B cell (primary cell): ENCODE results near the gene OSTF1. TPM values are rescaled to one million over a fixed set of nuclear protein-coding genes. Genes with fewer than 3 reads are reported as not detected.

Experiments used
- ATAC-seq: fragments of 200-7000 bp; cut with Tn5 transposase; one replicate; pipeline ENCODE4 v1.10.0; 2021; ENCODE audit warnings: low read depth, mild to moderate bottlenecking, moderate number of reproducible peaks, moderate library complexity
- CTCF ChIA-PET: fragments of 350-600 bp; sonication (Branson Sonifier 250); formaldehyde crosslinking; loops from one replicate; lab custom pipeline; 2021; ENCODE audit warnings: antibody characterized with exemption, inconsistent platforms; lab: Charles Lee
- POLR2A ChIA-PET: fragments of 350-600 bp; sonication (Branson Sonifier 250); formaldehyde crosslinking; loops from one replicate; lab custom pipeline; 2021; ENCODE audit warnings: antibody characterized with exemption; lab: Charles Lee
- DNase-seq: peaks from one replicate; pipeline ENCODE4 v3.0.0; 2013
- H2AFZ ChIP-seq: 2 replicates; pipeline ENCODE4 v1.6.1; 2012; ENCODE audit warnings: mild to moderate bottlenecking, low read depth, low read length; ENCODE audit not compliant: insufficient read depth, poor library complexity, severe bottlenecking
- H3K27ac ChIP-seq, 2 donors: 1 replicate in 1 of 2; 2 replicates in 1 of 2; pipeline ENCODE4 v1.5.1; 2012 to 2013; ENCODE audit warnings: low read length in 2 of 2, mild to moderate bottlenecking in 2 of 2, moderate library complexity in 1 of 2
- H3K27me3 ChIP-seq, 4 experiments: fragments of 200-600 bp in 1 of 4; sonication (generic) in 1 of 4; replicated peaks in 1 of 4; 1 replicate in 2 of 4; 2 replicates in 2 of 4; pipeline versions ENCODE4 v1.6.1 to v1.7.0; 2013 to 2016; ENCODE audit warnings: low read length in 3 of 4, mild to moderate bottlenecking in 2 of 4, mixed read lengths in 1 of 4, moderate library complexity in 1 of 4; ENCODE audit not compliant: insufficient read depth in 4 of 4, control insufficient read depth in 3 of 4; ENCODE audit errors: control extremely low read depth in 1 of 4
- H3K36me3 ChIP-seq, 2 experiments: replicated peaks in 1 of 2; 1 replicate in 1 of 2; 2 replicates in 1 of 2; pipeline versions ENCODE4 v1.6.1 to v1.7.1; 2013; ENCODE audit warnings: low read length in 1 of 2; ENCODE audit not compliant: insufficient read depth in 2 of 2, control insufficient read depth in 1 of 2; ENCODE audit errors: control extremely low read depth in 1 of 2, extremely low read depth in 1 of 2
- H3K4me1 ChIP-seq, 2 donors: fragments of 200-600 bp in 1 of 2; sonication (generic) in 1 of 2; 1 replicate in 1 of 2; 2 replicates in 1 of 2; pipeline versions ENCODE4 v1.5.1 to v1.6.1; 2013 to 2017; ENCODE audit warnings: low read length in 2 of 2; ENCODE audit not compliant: control insufficient read depth in 2 of 2, insufficient read depth in 2 of 2
- H3K4me2 ChIP-seq: replicated peaks from 2 replicates; pipeline ENCODE3; 2012; ENCODE audit warnings: mild to moderate bottlenecking, low read depth, low read length; ENCODE audit not compliant: poor library complexity, severe bottlenecking
- H3K4me3 ChIP-seq, 5 experiments: fragments of 200-600 bp in 1 of 5; sonication (generic) in 1 of 5; 1 replicate in 3 of 5; 2 replicates in 2 of 5; pipeline versions ENCODE4 v1.5.1 to v1.7.0; 2011 to 2016; ENCODE audit warnings: low read length in 4 of 5, mild to moderate bottlenecking in 4 of 5, low read depth in 2 of 5, control low read depth in 1 of 5, moderate library complexity in 1 of 5; ENCODE audit not compliant: insufficient read depth in 1 of 5; ENCODE audit errors: control extremely low read depth in 1 of 5, extremely low read depth in 1 of 5
- H3K79me2 ChIP-seq: fragments of 200-600 bp; sonication (generic); one replicate; pipeline ENCODE4 v1.6.0; 2016; ENCODE audit warnings: low read length; ENCODE audit not compliant: control insufficient read depth, insufficient read depth
- H3K9ac ChIP-seq: fragments of 200-600 bp; sonication (generic); 2 replicates; pipeline ENCODE4 v1.6.1; 2017; ENCODE audit warnings: mild to moderate bottlenecking, low read length, moderate library complexity
- H3K9me3 ChIP-seq, 3 donors: one replicate each; pipeline versions ENCODE4 v1.6.1 to v1.7.1; 2013; ENCODE audit warnings: low read length in 2 of 3; ENCODE audit not compliant: control insufficient read depth in 2 of 3, insufficient read depth in 1 of 3; ENCODE audit errors: control extremely low read depth in 1 of 3
- H4K20me1 ChIP-seq: 2 replicates; pipeline ENCODE4 v1.6.0; 2012; ENCODE audit warnings: mild to moderate bottlenecking, low read length; ENCODE audit not compliant: insufficient read depth, control insufficient read depth, poor library complexity, severe bottlenecking
- H3K27ac Mint-ChIP-seq: one replicate; pipeline ENCODE4 v1.8.0; 2021; ENCODE audit warnings: mixed read lengths
- H3K27me3 Mint-ChIP-seq: one replicate; pipeline ENCODE4 v1.8.0; 2021; ENCODE audit warnings: mixed read lengths
- H3K4me1 Mint-ChIP-seq: one replicate; pipeline ENCODE4 v1.8.0; 2021; ENCODE audit warnings: mixed read lengths
- H3K4me3 Mint-ChIP-seq: one replicate; pipeline ENCODE4 v1.8.0; 2021; ENCODE audit warnings: mixed read lengths
- H3K9me3 Mint-ChIP-seq: one replicate; pipeline ENCODE4 v1.8.0; 2022; ENCODE audit warnings: mixed read lengths; ENCODE audit not compliant: insufficient read depth
- CTCF ChIP-seq: fragments of 200-600 bp; IDR thresholded peaks from one replicate; pipeline ENCODE4 v1.8.0; 2022; ENCODE audit warnings: antibody characterized with exemption, mild to moderate bottlenecking
- EZH2 ChIP-seq: IDR thresholded peaks from 2 replicates; pipeline ENCODE4 v1.6.1; 2012; ENCODE audit warnings: borderline replicate concordance, low read depth, mild to moderate bottlenecking, moderate library complexity, low read length; ENCODE audit not compliant: insufficient read depth, poor library complexity, severe bottlenecking
- WGBS: methylation state at CpG from one replicate; pipeline ENCODE4 v1.1.5; 2013; ENCODE audit warnings: missing lambda C conversion rate; ENCODE audit not compliant: insufficient coverage; 5-methylcytosine and 5-hydroxymethylcytosine counted together
- intact Hi-C: fragments of 100-400 bp; cut with micrococcal nuclease; formaldehyde crosslinking; loops from one replicate; pipeline ENCODE4 v1.10.0; 2022
- polyA plus RNA-seq: library from polyadenylated mRNA; depleted of rRNA; stranded (reverse); fragments of >200 nt; gene quantifications from 2 replicates; pipeline ENCODE4 v1.2.3, GENCODE V29; 2012
- total RNA-seq, 2 donors: library from RNA; stranded (reverse); fragments of 120-200 nt in 1 of 2; gene quantifications; 1 replicate in 1 of 2; 2 replicates in 1 of 2; pipeline versions ENCODE4 v1.2.3 to v1.2.4, GENCODE V29; 2013 to 2022

Gene OSTF1
- total and polyA plus RNA-seq, 2 donors (not counting 1 experiment from before 2014, with no cell fraction given): 33.8 to 62.0 TPM

DNA sequence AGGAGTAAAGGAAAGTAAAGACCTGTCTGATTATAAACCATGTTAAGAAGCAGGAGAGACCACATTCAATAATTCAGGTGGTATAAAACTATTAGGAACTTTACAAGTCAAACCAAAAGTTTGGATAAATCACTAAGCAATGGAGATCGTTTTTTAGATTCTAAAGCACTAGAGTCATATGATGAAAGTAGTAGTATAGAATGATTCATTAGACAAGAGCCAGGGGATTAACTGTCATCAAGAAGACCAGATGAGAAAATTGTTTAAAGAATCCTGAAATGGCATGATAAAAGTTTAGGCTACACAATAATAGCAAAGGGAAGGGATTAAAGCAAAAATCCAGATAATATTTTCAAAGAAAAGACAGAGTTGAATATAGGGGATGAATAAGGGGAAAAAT is 47.3 kb upstream of the OSTF1 start:
- H4K20me1 ChIP-seq: no peaks in the 10 kb centered on the region
- no peak overlapping the region for H3K4me3 ChIP-seq
- no peak overlapping the region for H3K4me2 ChIP-seq
- ATAC-seq (no peak), DNase-seq (no peak)
- H3K4me1 ChIP-seq: no peaks in the 10 kb centered on the region
- H3K27ac ChIP-seq: no peak overlapping the region
- no peaks in the 10 kb centered on the region for H3K9me3 Mint-ChIP-seq
- H3K9ac ChIP-seq: no peak overlapping the region
- no peak for TF ChIP-seq CTCF
- TF ChIP-seq EZH2: no peak
- no peaks in the 10 kb centered on the region for H3K79me2 ChIP-seq
- no peaks in the 10 kb centered on the region for H3K9me3 ChIP-seq
- no peaks in the 10 kb centered on the region for H3K27me3 ChIP-seq
- peaks cover 3% of the 10 kb centered on the region for H3K4me1 Mint-ChIP-seq
- intact Hi-C loops: no loop called here
- no peak overlapping the region for H2AFZ ChIP-seq
- POLR2A ChIA-PET: no interaction called here
- WGBS: no CpG with 5 or more reads among the region's 1 CpG
- H3K4me3 Mint-ChIP-seq: no peak overlapping the region
- CTCF ChIA-PET: no interaction called here
- no peaks in the 10 kb centered on the region for H3K36me3 ChIP-seq
- peaks cover 14% of the 10 kb centered on the region for H3K27me3 Mint-ChIP-seq
- no peak overlapping the region for H3K27ac Mint-ChIP-seq

- ATAC-seq: no peak
- intact Hi-C loops: no loop called here
- CTCF ChIA-PET: interaction anchor here (1.0 to 1.7 kb wide), 3 partner anchors 9 to 275 kb away, joined by 3 to 5 read pairs (median 3); no protein-coding TSS in a partner anchor
Measured at GRCh38 chr9:75046725-75047345, 41.5 kb upstream of the OSTF1 start.

More at GRCh38 chr9:75046725-75047345, 41.5 kb upstream of the OSTF1 start:
- Histone ChIP-seq H3K27me3 (peaks cover 0 to 3% (median 0%) of the 10 kb centered on the region in 4 experiments), H3K36me3 (no peaks in the 10 kb centered on the region), H3K9me3 (no peaks in the 10 kb centered on the region), H3K4me2 (no peak overlapping the region), H2AFZ (no peak overlapping the region), H3K4me3 (no peak overlapping the region), H3K4me1 (peaks cover 0 to 3% of the 10 kb centered on the region in 2 donors), H3K79me2 (no peaks in the 10 kb centered on the region), H4K20me1 (no peaks in the 10 kb centered on the region), H3K27ac (no peak overlapping the region), H3K9ac (no peak overlapping the region)
- POLR2A ChIA-PET: interaction anchor here (0.7 kb wide), 1 partner anchor 29 kb away, joined by 3 read pairs; no protein-coding TSS in a partner anchor
- 80% methylated on average over 1 of the region's 3 CpGs for WGBS
- Mint-ChIP-seq H3K4me1 (peaks cover 5% of the 10 kb centered on the region), H3K9me3 (no peaks in the 10 kb centered on the region), H3K27me3 (peaks cover 11% of the 10 kb centered on the region), H3K27ac (no peak overlapping the region), H3K4me3 (no peak overlapping the region)
- no peak for DNase-seq
- TF ChIP-seq CTCF: no peak
- no peak for TF ChIP-seq EZH2
